GM21360 (cell line): ENCODE results near the gene POLN.
"Not testable (repeated sequence)": the region's sequence is repeated elsewhere in the genome, so short reads cannot be mapped to it uniquely, and the experiment has no call there.

Source experiments
- ATAC-seq: cut with Tn5 transposase; IDR thresholded peaks from one replicate; pipeline ENCODE4 v1.9.1; 2021; ENCODE audit warnings: mild to moderate bottlenecking, moderate library complexity; ENCODE audit not compliant: unreplicated experiment

POLN gene

GRCh38 chr4:2172161-2172560 is 69.8 kb downstream of the POLN start:
- no peak for ATAC-seq

- ATAC-seq, result no peak
Observed at GRCh38 chr4:2168469-2169319, 73.2 kb downstream of the POLN start.

- no peak for ATAC-seq
Observed at GRCh38 chr4:2166253-2166652, 75.7 kb downstream of the POLN start.

- no peak for ATAC-seq
Observed at GRCh38 chr4:2165391-2165790, 76.5 kb downstream of the POLN start.

- ATAC-seq, result no peak
Observed at GRCh38 chr4:2163311-2163821, 78.6 kb downstream of the POLN start.

- ATAC-seq, result not testable (repeated sequence)
Observed at GRCh38 chr4:2161092-2161703, 80.7 kb downstream of the POLN start.

GRCh38 chr4:2159931-2160330 is 82.0 kb downstream of the POLN start:
- no peak for ATAC-seq

GRCh38 chr4:2155246-2155645 is 86.7 kb downstream of the POLN start:
- ATAC-seq, result no peak

- ATAC-seq, result no peak
Observed at GRCh38 chr4:2154215-2154740, 87.6 kb downstream of the POLN start.

GRCh38 chr4:2151544-2151943 is 90.4 kb downstream of the POLN start:
- ATAC-seq, result no peak

- ATAC-seq, result no peak
Observed at GRCh38 chr4:2150076-2150475, 91.8 kb downstream of the POLN start.

GRCh38 chr4:2142630-2143427 is 99.1 kb downstream of the POLN start:
- no peak for ATAC-seq

- no peak for ATAC-seq
Observed at GRCh38 chr4:2141762-2142451, 100.0 kb downstream of the POLN start.

GRCh38 chr4:2141022-2141761 is 100.7 kb downstream of the POLN start:
- ATAC-seq, result no peak

GRCh38 chr4:2138846-2139500 is 102.9 kb downstream of the POLN start:
- ATAC-seq, result no peak

- ATAC-seq, result no peak
Observed at GRCh38 chr4:2136726-2137125, 105.2 kb downstream of the POLN start.

GRCh38 chr4:2135083-2135482 is 106.8 kb downstream of the POLN start:
- ATAC-seq, result no peak

GRCh38 chr4:2132438-2132837 is 109.5 kb downstream of the POLN start:
- no peak for ATAC-seq

GRCh38 chr4:2127609-2128332 is 114.2 kb downstream of the POLN start:
- no peak for ATAC-seq
